Endothelial cell of umbilical vein (primary cell): ENCODE data around the gene FILIP1L. TPM values are rescaled to one million over a fixed set of nuclear protein-coding genes. Genes with fewer than 3 reads are reported as not detected.
A peak's percentile ranks its signal among the peaks of the same experiment; 100 is the strongest.

Experiments used
- BruUV-seq: library from RNA; stranded (reverse); fragments of 400-500 nt; replicated peaks from 2 replicates; lab custom pipeline; 2021; lab: Mats Ljungman, UMichigan
- CTCF ChIA-PET: fragments of 300-600, 350-600 bp; sonication (Branson Sonifier 250); formaldehyde crosslinking; loops from one replicate; lab custom pipeline; 2021; ENCODE audit warnings: antibody characterized with exemption, inconsistent platforms; lab: Charles Lee
- POLR2A ChIA-PET: fragments of 300-600, 350-600 bp; sonication (Branson Sonifier 250); formaldehyde crosslinking; loops from one replicate; lab custom pipeline; 2021; ENCODE audit warnings: antibody characterized with exemption, inconsistent platforms; lab: Charles Lee
- DNase-seq: peaks from one replicate; pipeline ENCODE4 v3.0.0-alpha.2; 2011; ENCODE audit warnings: low read depth, low spot score
- FAIRE-seq: peaks from 2 replicates; lab custom pipeline; 2011; peaks lifted over from hg19 to GRCh38; lab: Jason Lieb, UNC
- H2AFZ ChIP-seq: 2 replicates; pipeline ENCODE4 v1.6.0; 2012; ENCODE audit warnings: low read depth, low read length, control low read depth, inconsistent platforms
- H3K27ac ChIP-seq: 2 replicates; pipeline ENCODE4 v1.5.1; 2011; ENCODE audit warnings: low read depth, mild to moderate bottlenecking, control low read depth, low read length, moderate library complexity; ENCODE audit not compliant: insufficient read depth
- H3K27me3 ChIP-seq, 2 experiments: 2 replicates each; pipeline versions ENCODE4 v1.6.0 to v1.6.1; 2011; ENCODE audit warnings: low read length in 2 of 2, mixed read lengths in 1 of 2; ENCODE audit not compliant: control insufficient read depth in 2 of 2, insufficient read depth in 2 of 2
- H3K36me3 ChIP-seq, 2 experiments: 2 replicates in 1 of 2; 3 replicates in 1 of 2; pipeline ENCODE4 v1.5.1; 2011; ENCODE audit warnings: low read length in 2 of 2, mild to moderate bottlenecking in 1 of 2, moderate library complexity in 1 of 2; ENCODE audit not compliant: control insufficient read depth in 2 of 2, insufficient read depth in 2 of 2; ENCODE audit errors: extremely low read depth in 1 of 2
- H3K4me1 ChIP-seq: 3 replicates; pipeline ENCODE4 v1.5.1; 2011; ENCODE audit warnings: mild to moderate bottlenecking, low read length; ENCODE audit not compliant: control insufficient read depth, insufficient read depth; ENCODE audit errors: extremely low read depth
- H3K4me2 ChIP-seq: 2 replicates; pipeline ENCODE4 v1.6.1; 2011; ENCODE audit warnings: low read length, control low read depth, mixed read lengths; ENCODE audit not compliant: insufficient read depth
- H3K4me3 ChIP-seq, 3 experiments: fragments of 200-600 bp in 1 of 3; sonication (generic), shearing (Covaris generic) in 1 of 3; replicated peaks in 1 of 3; 2 replicates each; pipeline ENCODE4 v1.5.1; 2011 to 2016; ENCODE audit warnings: control low read depth in 3 of 3, low read length in 3 of 3, mild to moderate bottlenecking in 2 of 3, inconsistent platforms in 1 of 3, low read depth in 1 of 3, moderate library complexity in 1 of 3; ENCODE audit not compliant: insufficient read depth in 1 of 3
- H3K79me2 ChIP-seq: 2 replicates; pipeline ENCODE4 v1.6.0; 2012; ENCODE audit warnings: low read length, inconsistent platforms; ENCODE audit not compliant: control insufficient read depth, insufficient read depth
- H3K9ac ChIP-seq: replicated peaks from 2 replicates; pipeline ENCODE3; 2011; ENCODE audit warnings: low read length, control low read depth; ENCODE audit not compliant: insufficient read depth; ENCODE audit errors: extremely low read depth
- H3K9me1 ChIP-seq: replicated peaks from 3 replicates; pipeline ENCODE4 v1.6.0; 2011; ENCODE audit warnings: mild to moderate bottlenecking, low read length; ENCODE audit not compliant: control insufficient read depth, insufficient read depth; ENCODE audit errors: extremely low read depth
- H3K9me3 ChIP-seq: replicated peaks from 2 replicates; pipeline ENCODE4 v1.5.1; 2012; ENCODE audit warnings: low read length, inconsistent platforms; ENCODE audit not compliant: control insufficient read depth, insufficient read depth
- H4K20me1 ChIP-seq: replicated peaks from 2 replicates; pipeline ENCODE3; 2011; ENCODE audit warnings: mild to moderate bottlenecking, low read length; ENCODE audit not compliant: control insufficient read depth, insufficient read depth; ENCODE audit errors: extremely low read depth
- EZH2 ChIP-seq: IDR thresholded peaks from 2 replicates; pipeline ENCODE4 v1.6.1; 2012; ENCODE audit warnings: borderline replicate concordance, low read depth, mild to moderate bottlenecking, moderate library complexity, low read length, inconsistent platforms; ENCODE audit not compliant: severe bottlenecking
- JUN ChIP-seq: IDR thresholded peaks from 2 replicates; pipeline ENCODE4 v1.6.1; 2011; ENCODE audit warnings: borderline replicate concordance, low read depth; ENCODE audit not compliant: insufficient read length, insufficient read depth
- MAX ChIP-seq: IDR thresholded peaks from 2 replicates; pipeline ENCODE4 v1.6.1; 2011; ENCODE audit not compliant: insufficient read depth, insufficient read length
- MYC ChIP-seq: IDR thresholded peaks from one replicate; pipeline ENCODE4 v1.6.1; 2011; ENCODE audit warnings: mild to moderate bottlenecking, low read depth, low read length
- POLR2A ChIP-seq: IDR thresholded peaks from 2 replicates; pipeline ENCODE4 v1.6.1; 2012; ENCODE audit warnings: low read depth, mild to moderate bottlenecking, control low read depth, low read length
- POLR2AphosphoS5 ChIP-seq: IDR thresholded peaks from 2 replicates; pipeline ENCODE4 v1.6.1; 2012; ENCODE audit warnings: low read depth, mild to moderate bottlenecking, control low read depth, low read length, moderate library complexity; ENCODE audit not compliant: insufficient read depth
- dilution Hi-C: fragments of 300-500 bp; cut with MboI; formaldehyde crosslinking; loops from one replicate; pipeline ENCODE4 v1.15.0; 2019; ENCODE audit warnings: low sequenced_read_pairs; ENCODE audit not compliant: extremely low pct_ligation_motif_present
- intact Hi-C: fragments of 100-400 bp; cut with micrococcal nuclease; formaldehyde crosslinking; loops from one replicate; pipeline ENCODE4 v1.10.0; 2022
- polyA plus RNA-seq, 4 experiments: library from polyadenylated mRNA; depleted of rRNA in 3 of 4; stranded (reverse) in 3 of 4; unstranded in 1 of 4; fragments of >200 nt; gene quantifications; 2 replicates each; pipeline versions ENCODE4 v1.2.1 to v1.2.3, GENCODE V29; 2011 to 2012; ENCODE audit warnings: missing spikeins in 1 of 4
- total RNA-seq: library from RNA; stranded (reverse); gene quantifications from 2 replicates; pipeline ENCODE4 v1.2.3, GENCODE V29; 2021

Gene FILIP1L
- total and polyA plus RNA-seq, 2 donors (not counting 3 experiments of a cell fraction or from before 2014, with no cell fraction given), result 26.0 to 29.9 TPM

GRCh38 chr3:99900248-99900647 is 214.1 kb downstream of the FILIP1L start:
- H4K20me1 ChIP-seq, result no peaks in the 10 kb centered on the region
- POLR2A ChIA-PET, result no interaction called here
- peak overlapping the region; percentile 80 for H3K9ac ChIP-seq
- CTCF ChIA-PET, result interaction anchor here (0.7 to 4.3 kb wide), 5 partner anchors 15 to 142 kb away, joined by 3 to 16 read pairs (median 3); no protein-coding TSS in a partner anchor
- H2AFZ ChIP-seq, result no peak overlapping the region
- dilution Hi-C loops (no loop called here), intact Hi-C loops (no loop called here)
- TF ChIP-seq POLR2AphosphoS5 (no peak), MAX (no peak), JUN (no peak), MYC (no peak)
- no peaks in the 10 kb centered on the region for H3K9me1 ChIP-seq
- DNase-seq, result no peak
- H3K9me3 ChIP-seq, result no peaks in the 10 kb centered on the region
- no peak for FAIRE-seq
- no peaks in the 10 kb centered on the region for H3K27me3 ChIP-seq
- peak overlapping the region; percentile 84 for H3K4me2 ChIP-seq
- no peaks in the 10 kb centered on the region for H3K36me3 ChIP-seq
- BruUV-seq, result no TSS peak
- H3K79me2 ChIP-seq, result peaks cover 9% of the 10 kb centered on the region
- H3K27ac ChIP-seq, result peak overlapping the region; percentile 94
- peaks cover 43% of the 10 kb centered on the region for H3K4me1 ChIP-seq
- no peak overlapping the region for H3K4me3 ChIP-seq

- ChIA-PET CTCF (no interaction called here), POLR2A (no interaction called here)
- Histone ChIP-seq H3K9me3 (no peaks in the 10 kb centered on the region), H3K4me3 (no peak overlapping the region), H3K4me2 (no peak overlapping the region), H3K4me1 (peaks cover 43% of the 10 kb centered on the region), H2AFZ (no peak overlapping the region), H3K27ac (no peak overlapping the region), H3K79me2 (peaks cover 6% of the 10 kb centered on the region), H3K9me1 (no peaks in the 10 kb centered on the region), H4K20me1 (no peaks in the 10 kb centered on the region), H3K27me3 (no peaks in the 10 kb centered on the region), H3K9ac (no peak overlapping the region), H3K36me3 (no peaks in the 10 kb centered on the region)
- FAIRE-seq, result no peak
- DNase-seq, result no peak
- dilution Hi-C loops (no loop called here), intact Hi-C loops (no loop called here)
- BruUV-seq, result no TSS peak
- TF ChIP-seq POLR2AphosphoS5 (no peak), POLR2A (no peak), EZH2 (no peak)
These were observed 214.7 kb downstream of the FILIP1L start for GRCh38 chr3:99899603-99900002.
